SU-DHL-6 (cell line): ENCODE results near the gene AMPD3.

Experiments used
- H2AFZ ChIP-seq: fragments of 200-600 bp; sonication (generic); 2 replicates; pipeline ENCODE4 v1.6.1; 2014; ENCODE audit warnings: low read depth, mild to moderate bottlenecking, moderate library complexity, mixed read lengths, antibody characterized with exemption, low read length; ENCODE audit not compliant: severe bottlenecking
- H3F3A ChIP-seq: fragments of 200-600 bp; shearing (Covaris generic); 2 replicates; pipeline ENCODE4 v1.6.0; 2016; ENCODE audit warnings: antibody characterized with exemption, mild to moderate bottlenecking; ENCODE audit not compliant: insufficient read depth
- H3K27ac ChIP-seq: fragments of 200-600 bp; sonication (generic); 2 replicates; pipeline ENCODE4 v1.5.1; 2016; ENCODE audit warnings: low read depth, mild to moderate bottlenecking, low read length, moderate library complexity, mixed read lengths
- H3K27me3 ChIP-seq: fragments of 200-600 bp; sonication (generic), shearing (Covaris generic); 2 replicates; pipeline ENCODE4 v1.6.0; 2014; ENCODE audit warnings: mild to moderate bottlenecking, low read length
- H3K36me3 ChIP-seq: fragments of 200-600 bp; sonication (generic); 2 replicates; pipeline ENCODE4 v1.6.1; 2014; ENCODE audit warnings: mild to moderate bottlenecking, low read length, mixed read lengths
- H3K4me2 ChIP-seq: fragments of 300-600, 200-600 bp; shearing (Covaris generic), sonication (generic); 2 replicates; pipeline ENCODE4 v1.6.0; 2014; ENCODE audit warnings: low read length, low read depth, mild to moderate bottlenecking; ENCODE audit not compliant: poor library complexity, severe bottlenecking
- H3K4me3 ChIP-seq: fragments of 200-600 bp; sonication (generic); 2 replicates; pipeline ENCODE4 v1.5.1; 2014; ENCODE audit warnings: antibody characterized with exemption, low read length, mild to moderate bottlenecking, mixed read lengths; ENCODE audit not compliant: insufficient read depth, poor library complexity, severe bottlenecking
- H3K79me2 ChIP-seq: fragments of 200-600 bp; sonication (generic); 2 replicates; pipeline ENCODE4 v1.6.1; 2014; ENCODE audit warnings: mild to moderate bottlenecking, low read length, moderate library complexity; ENCODE audit not compliant: insufficient read depth
- H3K9ac ChIP-seq: fragments of 200-600 bp; sonication (generic); 2 replicates; pipeline ENCODE4 v1.7.0; 2014; ENCODE audit warnings: mild to moderate bottlenecking, low read length
- H3K9me2 ChIP-seq: fragments of 200-600 bp; sonication (generic); replicated peaks from 2 replicates; pipeline ENCODE4 v1.6.1; 2014; ENCODE audit warnings: low read length; ENCODE audit not compliant: insufficient read depth
- H3K9me3 ChIP-seq: fragments of 200-600 bp; sonication (generic); 2 replicates; pipeline ENCODE4 v1.6.1; 2014; ENCODE audit warnings: low read length, mixed read lengths; ENCODE audit not compliant: insufficient read depth
- H4K20me1 ChIP-seq: fragments of 200-600 bp; sonication (generic); 2 replicates; pipeline ENCODE4 v1.6.1; 2014; ENCODE audit warnings: low read depth, mild to moderate bottlenecking, antibody characterized with exemption, low read length, moderate library complexity, mixed read lengths
- CTCF ChIP-seq: fragments of 200-600 bp; sonication (generic); IDR thresholded peaks from one replicate; pipeline ENCODE4 v1.5.1; 2017; ENCODE audit warnings: antibody characterized with exemption, mild to moderate bottlenecking, low read length, moderate library complexity; ENCODE audit not compliant: insufficient read depth, poor library complexity, severe bottlenecking
- EZH2phosphoT487 ChIP-seq: fragments of 200-600 bp; sonication (generic), shearing (Covaris generic); conservative IDR thresholded peaks from 2 replicates; pipeline ENCODE4 v1.6.1; 2018; ENCODE audit warnings: mild to moderate bottlenecking, antibody characterized with exemption, low read length, moderate library complexity, mixed read lengths

Gene AMPD3

GRCh38 chr11:10529279-10529678 is 74.2 kb downstream of the AMPD3 start:
- Histone ChIP-seq H4K20me1 (0 out of 2 replicates have a peak, but pooled peaks cover 5% of the 10 kb centered on the region), H3K9ac (no peak overlapping the region), H3K27ac (no peak overlapping the region), H3K27me3 (no peaks in the 10 kb centered on the region), H3K4me3 (no peak overlapping the region), H3K9me2 (no peaks in the 10 kb centered on the region), H3K79me2 (no peaks in the 10 kb centered on the region), H3F3A (no peaks in the 10 kb centered on the region), H3K36me3 (peaks cover 7% of the 10 kb centered on the region; the same call in 1 of the 2 replicates), H2AFZ (no peak overlapping the region), H3K4me2 (no peak overlapping the region), H3K9me3 (no peaks in the 10 kb centered on the region)
- no peak for TF ChIP-seq CTCF
- no peak for TF ChIP-seq EZH2phosphoT487

GRCh38 chr11:10532526-10532925 is 77.5 kb downstream of the AMPD3 start:
- Histone ChIP-seq H2AFZ (no peak overlapping the region), H4K20me1 (0 out of 2 replicates have a peak, but pooled peaks cover 5% of the 10 kb centered on the region), H3K4me3 (no peak overlapping the region), H3F3A (no peaks in the 10 kb centered on the region), H3K27ac (no peak overlapping the region), H3K9me2 (no peaks in the 10 kb centered on the region), H3K79me2 (no peaks in the 10 kb centered on the region), H3K36me3 (peaks cover 7% of the 10 kb centered on the region; the same call in 1 of the 2 replicates), H3K9me3 (no peaks in the 10 kb centered on the region), H3K4me2 (no peak overlapping the region), H3K9ac (no peak overlapping the region), H3K27me3 (no peaks in the 10 kb centered on the region)
- TF ChIP-seq EZH2phosphoT487 (no peak), CTCF (no peak)

GRCh38 chr11:10533323-10533722 is 78.3 kb downstream of the AMPD3 start:
- H3K9me3 ChIP-seq: no peaks in the 10 kb centered on the region
- no peak for TF ChIP-seq CTCF
- no peaks in the 10 kb centered on the region for H3K79me2 ChIP-seq
- H2AFZ ChIP-seq: no peak overlapping the region
- no peak overlapping the region for H3K4me2 ChIP-seq
- no peak overlapping the region for H3K9ac ChIP-seq
- no peaks in the 10 kb centered on the region for H3F3A ChIP-seq
- 0 out of 2 replicates have a peak, but pooled peaks cover 5% of the 10 kb centered on the region for H4K20me1 ChIP-seq
- no peaks in the 10 kb centered on the region for H3K27me3 ChIP-seq
- H3K27ac ChIP-seq: no peak overlapping the region
- peaks cover 4% of the 10 kb centered on the region; the same call in 1 of the 2 replicates for H3K36me3 ChIP-seq
- H3K4me3 ChIP-seq: no peak overlapping the region
- no peaks in the 10 kb centered on the region for H3K9me2 ChIP-seq

GRCh38 chr11:10534316-10534715 is 79.3 kb downstream of the AMPD3 start:
- H3K4me2 ChIP-seq: no peak overlapping the region
- no peak overlapping the region for H3K27ac ChIP-seq
- no peak overlapping the region for H3K9ac ChIP-seq
- H2AFZ ChIP-seq: no peak overlapping the region
- no peaks in the 10 kb centered on the region for H3K9me2 ChIP-seq
- no peaks in the 10 kb centered on the region for H3F3A ChIP-seq
- no peak overlapping the region for H3K4me3 ChIP-seq
- TF ChIP-seq CTCF (no peak), EZH2phosphoT487 (no peak)
- H3K9me3 ChIP-seq: no peaks in the 10 kb centered on the region
- H3K36me3 ChIP-seq: peaks cover 4% of the 10 kb centered on the region; the same call in 1 of the 2 replicates
- no peaks in the 10 kb centered on the region for H3K79me2 ChIP-seq
- H4K20me1 ChIP-seq: 0 out of 2 replicates have a peak, but pooled peaks cover 5% of the 10 kb centered on the region
- no peaks in the 10 kb centered on the region for H3K27me3 ChIP-seq
